ENCODE data around the gene CAMK2A. TPM values are rescaled to one million over a fixed set of nuclear protein-coding genes. Genes with fewer than 3 reads are reported as not detected.

CAMK2A gene
- total RNA-seq, 2 donors from 2014 or later = not detected

Other genes starting within 250 kb of the CAMK2A start
- 1 to 10 TPM in 1 of 2 donors, not detected in 1; 5.2 TPM for gene CSF1R, start 203.2 kb downstream of the CAMK2A start, total RNA-seq
- gene PDGFRB, start 133.9 kb downstream of the CAMK2A start, total RNA-seq = under 1 TPM; 0.64 to 0.89 TPM
- gene CDX1, start 123.0 kb downstream of the CAMK2A start, total RNA-seq = not detected
- not detected for gene SLC6A7, start 99.7 kb downstream of the CAMK2A start, total RNA-seq
- gene ARSI, start 13.1 kb upstream of the CAMK2A start, total RNA-seq = not detected
- gene TCOF1, start 67.9 kb upstream of the CAMK2A start, total RNA-seq = 10 to 100 TPM; 91.9 to 94.4 TPM
- 100 to 1,000 TPM; 249 to 277 TPM for gene CD74, start 123.1 kb upstream of the CAMK2A start, total RNA-seq
- gene RPS14, start 160.0 kb upstream of the CAMK2A start, total RNA-seq = 1,000 to 10,000 TPM; 2,876 to 3,412 TPM
- gene NDST1, start 218.4 kb upstream of the CAMK2A start, total RNA-seq = 1 to 10 TPM in 1 of 2 donors, under 1 TPM in 1; 0.87 to 4.5 TPM